SU-DHL-6 (cell line): ENCODE results near the gene NLGN2.

Experiments used
- H2AFZ ChIP-seq: fragments of 200-600 bp; sonication (generic); 2 replicates; pipeline ENCODE4 v1.6.1; 2014; ENCODE audit warnings: low read depth, mild to moderate bottlenecking, moderate library complexity, mixed read lengths, antibody characterized with exemption, low read length; ENCODE audit not compliant: severe bottlenecking
- H3F3A ChIP-seq: fragments of 200-600 bp; shearing (Covaris generic); 2 replicates; pipeline ENCODE4 v1.6.0; 2016; ENCODE audit warnings: antibody characterized with exemption, mild to moderate bottlenecking; ENCODE audit not compliant: insufficient read depth
- H3K27ac ChIP-seq: fragments of 200-600 bp; sonication (generic); 2 replicates; pipeline ENCODE4 v1.5.1; 2016; ENCODE audit warnings: low read depth, mild to moderate bottlenecking, low read length, moderate library complexity, mixed read lengths
- H3K27me3 ChIP-seq: fragments of 200-600 bp; sonication (generic), shearing (Covaris generic); 2 replicates; pipeline ENCODE4 v1.6.0; 2014; ENCODE audit warnings: mild to moderate bottlenecking, low read length
- H3K36me3 ChIP-seq: fragments of 200-600 bp; sonication (generic); 2 replicates; pipeline ENCODE4 v1.6.1; 2014; ENCODE audit warnings: mild to moderate bottlenecking, low read length, mixed read lengths
- H3K4me2 ChIP-seq: fragments of 300-600, 200-600 bp; shearing (Covaris generic), sonication (generic); 2 replicates; pipeline ENCODE4 v1.6.0; 2014; ENCODE audit warnings: low read length, low read depth, mild to moderate bottlenecking; ENCODE audit not compliant: poor library complexity, severe bottlenecking
- H3K4me3 ChIP-seq: fragments of 200-600 bp; sonication (generic); 2 replicates; pipeline ENCODE4 v1.5.1; 2014; ENCODE audit warnings: antibody characterized with exemption, low read length, mild to moderate bottlenecking, mixed read lengths; ENCODE audit not compliant: insufficient read depth, poor library complexity, severe bottlenecking
- H3K79me2 ChIP-seq: fragments of 200-600 bp; sonication (generic); 2 replicates; pipeline ENCODE4 v1.6.1; 2014; ENCODE audit warnings: mild to moderate bottlenecking, low read length, moderate library complexity; ENCODE audit not compliant: insufficient read depth
- H3K9ac ChIP-seq: fragments of 200-600 bp; sonication (generic); 2 replicates; pipeline ENCODE4 v1.7.0; 2014; ENCODE audit warnings: mild to moderate bottlenecking, low read length
- H3K9me2 ChIP-seq: fragments of 200-600 bp; sonication (generic); replicated peaks from 2 replicates; pipeline ENCODE4 v1.6.1; 2014; ENCODE audit warnings: low read length; ENCODE audit not compliant: insufficient read depth
- H3K9me3 ChIP-seq: fragments of 200-600 bp; sonication (generic); 2 replicates; pipeline ENCODE4 v1.6.1; 2014; ENCODE audit warnings: low read length, mixed read lengths; ENCODE audit not compliant: insufficient read depth
- H4K20me1 ChIP-seq: fragments of 200-600 bp; sonication (generic); 2 replicates; pipeline ENCODE4 v1.6.1; 2014; ENCODE audit warnings: low read depth, mild to moderate bottlenecking, antibody characterized with exemption, low read length, moderate library complexity, mixed read lengths
- CTCF ChIP-seq: fragments of 200-600 bp; sonication (generic); IDR thresholded peaks from one replicate; pipeline ENCODE4 v1.5.1; 2017; ENCODE audit warnings: antibody characterized with exemption, mild to moderate bottlenecking, low read length, moderate library complexity; ENCODE audit not compliant: insufficient read depth, poor library complexity, severe bottlenecking
- EZH2phosphoT487 ChIP-seq: fragments of 200-600 bp; sonication (generic), shearing (Covaris generic); conservative IDR thresholded peaks from 2 replicates; pipeline ENCODE4 v1.6.1; 2018; ENCODE audit warnings: mild to moderate bottlenecking, antibody characterized with exemption, low read length, moderate library complexity, mixed read lengths

The NLGN2 gene

GRCh38 chr17:7393613-7394451, 13.8 kb upstream of the NLGN2 start:
- H3K27ac ChIP-seq, result peak overlapping the region; percentile 40

GRCh38 chr17:7394452-7395191, 13.0 kb upstream of the NLGN2 start, which contains the start of gene PLSCR3:
TSS of gene PLSCR3 (minus strand) at chr17:7394525. CDS start at chr17:7394110, 415 bp downstream.
- H3K9me2 ChIP-seq, result no peaks in the 10 kb centered on the region
- no peaks in the 10 kb centered on the region for H3K9me3 ChIP-seq
- H3F3A ChIP-seq, result 0 out of 2 replicates have a peak, but pooled peaks cover 3% of the 10 kb centered on the region
- no peak for TF ChIP-seq CTCF
- TF ChIP-seq EZH2phosphoT487, result no peak
- H3K9ac ChIP-seq, result peak within 1 kb of the TSS; percentile 80
- peak within 1 kb of the TSS; percentile 40 for H3K27ac ChIP-seq
- no peaks in the 10 kb centered on the region for H3K27me3 ChIP-seq
- H3K36me3 ChIP-seq, result no peaks in the 10 kb centered on the region
- peak within 1 kb of the TSS; percentile 94 for H2AFZ ChIP-seq
- no peaks in the 10 kb centered on the region for H4K20me1 ChIP-seq
- no peaks in the 10 kb centered on the region for H3K79me2 ChIP-seq
- peak within 1 kb of the TSS; percentile 71 for H3K4me3 ChIP-seq
- H3K4me2 ChIP-seq, result peak within 1 kb of the TSS; percentile 82

More at GRCh38 chr17:7393613-7394451, 13.8 kb upstream of the NLGN2 start:
- Histone ChIP-seq H3K79me2 (no peaks in the 10 kb centered on the region), H3K36me3 (no peaks in the 10 kb centered on the region), H3F3A (0 out of 2 replicates have a peak, but pooled peaks cover 3% of the 10 kb centered on the region), H4K20me1 (no peaks in the 10 kb centered on the region), H3K9me2 (no peaks in the 10 kb centered on the region), H3K9ac (peak overlapping the region; percentile 80), H3K9me3 (no peaks in the 10 kb centered on the region), H3K4me3 (peak overlapping the region; percentile 71), H3K27me3 (no peaks in the 10 kb centered on the region), H3K4me2 (peak overlapping the region; percentile 82), H2AFZ (peak overlapping the region; percentile 94)
- TF ChIP-seq CTCF (no peak), EZH2phosphoT487 (no peak)

DNA sequence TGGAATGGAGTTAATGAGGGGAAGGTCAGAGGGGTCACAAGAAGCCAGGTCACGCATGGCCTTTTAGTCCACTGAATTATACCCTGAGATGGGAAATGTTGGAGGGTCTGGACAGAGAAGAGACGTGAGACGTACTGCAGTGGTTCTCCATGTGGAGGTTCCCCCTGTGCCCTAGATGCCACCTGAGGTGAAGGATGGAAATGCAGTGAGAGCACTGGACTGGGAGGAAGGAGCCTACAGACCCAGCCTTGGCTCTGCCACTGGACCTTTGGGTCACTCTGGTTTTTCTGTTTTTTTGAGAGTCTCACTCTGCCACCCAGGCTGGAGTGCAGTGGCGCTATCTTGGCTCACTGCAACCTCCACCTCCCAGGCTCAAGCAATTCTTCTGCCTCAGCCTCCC, 11.5 kb upstream of the NLGN2 start:
- no peaks in the 10 kb centered on the region for H3K9me3 ChIP-seq
- no peak overlapping the region for H2AFZ ChIP-seq
- H3K9me2 ChIP-seq, result no peaks in the 10 kb centered on the region
- H3K4me2 ChIP-seq, result no peak overlapping the region
- TF ChIP-seq EZH2phosphoT487 (no peak), CTCF (no peak)
- H3K27me3 ChIP-seq, result no peaks in the 10 kb centered on the region
- no peak overlapping the region for H3K9ac ChIP-seq
- 0 out of 2 replicates have a peak, but pooled peaks cover 3% of the 10 kb centered on the region for H3F3A ChIP-seq
- no peaks in the 10 kb centered on the region for H4K20me1 ChIP-seq
- H3K4me3 ChIP-seq, result no peak overlapping the region
- H3K36me3 ChIP-seq, result no peaks in the 10 kb centered on the region
- no peak overlapping the region for H3K27ac ChIP-seq
- H3K79me2 ChIP-seq, result no peaks in the 10 kb centered on the region
